Natural killer cell (primary cell): Measurements from ENCODE around the gene IFNG. TPM values are rescaled to one million over a fixed set of nuclear protein-coding genes. Genes with fewer than 3 reads are reported as not detected.

Experiments used
- ATAC-seq, 3 donors: fragments of 150-1000 bp in 2 of 3; fragments of 200-7000 bp in 1 of 3; cut with Tn5 transposase; 1 replicate in 1 of 3; 2 replicates in 2 of 3; pipeline ENCODE4 v1.10.0; 2021; ENCODE audit warnings: mild to moderate bottlenecking in 2 of 3, moderate library complexity in 2 of 3
- DNase-seq, 2 donors: peaks; one replicate each; pipeline versions ENCODE4 v3.0.0 to v3.0.0-alpha.2; 2013 to 2021; ENCODE audit warnings: mixed read lengths in 1 of 2
- H3K27ac ChIP-seq: one replicate; pipeline ENCODE4 v1.5.1; 2013; ENCODE audit warnings: mild to moderate bottlenecking, low read length
- H3K27me3 ChIP-seq: one replicate; pipeline ENCODE4 v1.6.1; 2013; ENCODE audit warnings: low read length; ENCODE audit not compliant: control insufficient read depth, insufficient read depth
- H3K36me3 ChIP-seq: one replicate; pipeline ENCODE4 v1.6.1; 2013; ENCODE audit warnings: low read length; ENCODE audit not compliant: control insufficient read depth, insufficient read depth
- H3K4me1 ChIP-seq: one replicate; pipeline ENCODE4 v1.6.1; 2013; ENCODE audit warnings: low read length; ENCODE audit not compliant: control insufficient read depth, insufficient read depth
- H3K4me3 ChIP-seq: one replicate; pipeline ENCODE4 v1.5.1; 2013; ENCODE audit warnings: low read length
- H3K9me3 ChIP-seq: one replicate; pipeline ENCODE4 v1.6.1; 2013; ENCODE audit warnings: low read length; ENCODE audit not compliant: control insufficient read depth, insufficient read depth
- H3K27ac Mint-ChIP-seq, 2 donors: one replicate each; pipeline ENCODE4 v1.8.0; 2022; ENCODE audit warnings: mild to moderate bottlenecking in 2 of 2, mixed read lengths in 2 of 2, moderate library complexity in 1 of 2
- H3K27me3 Mint-ChIP-seq, 2 donors: one replicate each; pipeline ENCODE4 v1.8.0; 2022; ENCODE audit warnings: low read depth in 2 of 2, mixed read lengths in 2 of 2
- H3K36me3 Mint-ChIP-seq: one replicate; pipeline ENCODE4 v1.8.0; 2022; ENCODE audit warnings: mixed read lengths
- H3K4me1 Mint-ChIP-seq, 2 donors: one replicate each; pipeline ENCODE4 v1.8.0; 2022; ENCODE audit warnings: mixed read lengths in 2 of 2
- H3K4me3 Mint-ChIP-seq: one replicate; pipeline ENCODE4 v1.8.0; 2022; ENCODE audit warnings: mild to moderate bottlenecking, moderate library complexity, mixed read lengths
- H3K9me3 Mint-ChIP-seq, 2 donors: one replicate each; pipeline ENCODE4 v1.8.0; 2022; ENCODE audit warnings: mixed read lengths in 2 of 2
- CTCF ChIP-seq: fragments of 200-600 bp; IDR thresholded peaks from one replicate; pipeline ENCODE4 v1.8.0; 2022; ENCODE audit warnings: antibody characterized with exemption
- WGBS: methylation state at CpG from one replicate; pipeline ENCODE4 v1.1.7; 2013; ENCODE audit warnings: missing lambda C conversion rate; ENCODE audit not compliant: insufficient coverage; 5-methylcytosine and 5-hydroxymethylcytosine counted together
- intact Hi-C: fragments of 100-400 bp; cut with micrococcal nuclease; formaldehyde crosslinking; loops from one replicate; pipeline ENCODE4 v1.14.2; 2022
- total RNA-seq, 4 donors: library from RNA; stranded (reverse); fragments of 120-200 nt in 1 of 4; gene quantifications; one replicate each; pipeline versions ENCODE4 v1.2.3 to v1.2.4, GENCODE V29; 2013 to 2022

Gene IFNG
- total RNA-seq, 3 donors from 2014 or later (not counting 1 experiment from before 2014, with no cell fraction given): 66.5 to 248 (median 124) TPM

- no peak for TF ChIP-seq CTCF
- H3K27ac ChIP-seq: no peak overlapping the region
- peaks cover 0 to 9% of the 10 kb centered on the region in 2 donors for H3K27me3 Mint-ChIP-seq
- no peak overlapping the region for H3K4me3 ChIP-seq
- H3K36me3 ChIP-seq: no peaks in the 10 kb centered on the region
- ATAC-seq (peak; percentile 44 to 57 (median 57)), DNase-seq (peak in 1 of 2 donors; percentile 35)
- H3K27ac Mint-ChIP-seq: peak overlapping the region in 1 of 2 donors; percentile 5
- no peaks in the 10 kb centered on the region for H3K9me3 ChIP-seq
- peaks cover 17 to 21% of the 10 kb centered on the region in 2 donors for H3K4me1 Mint-ChIP-seq
- peaks cover 9% of the 10 kb centered on the region for H3K4me1 ChIP-seq
- intact Hi-C loops: no loop called here
- H3K9me3 Mint-ChIP-seq: no peaks in the 10 kb centered on the region
- H3K4me3 Mint-ChIP-seq: peak overlapping the region; percentile 25
- no peaks in the 10 kb centered on the region for H3K27me3 ChIP-seq
- no peaks in the 10 kb centered on the region for H3K36me3 Mint-ChIP-seq
- 43% methylated on average over 2 of the region's 5 CpGs for WGBS
Measured at GRCh38 chr12:68203460-68203875, 43.9 kb upstream of the IFNG start.

GRCh38 chr12:68200854-68201253 is 41.3 kb upstream of the IFNG start:
- intact Hi-C loops: no loop called here

GRCh38 chr12:68199127-68199526 is 39.6 kb upstream of the IFNG start:
- Mint-ChIP-seq H3K36me3 (no peaks in the 10 kb centered on the region), H3K27ac (no peak overlapping the region), H3K9me3 (no peaks in the 10 kb centered on the region), H3K4me3 (no peak overlapping the region), H3K27me3 (peaks cover 0 to 7% of the 10 kb centered on the region in 2 donors), H3K4me1 (peaks cover 17 to 21% of the 10 kb centered on the region in 2 donors)
- intact Hi-C loops: no loop called here
- no peak overlapping the region for H3K27ac ChIP-seq
- no peaks in the 10 kb centered on the region for H3K9me3 ChIP-seq
- no peaks in the 10 kb centered on the region for H3K36me3 ChIP-seq
- peaks cover 9% of the 10 kb centered on the region for H3K4me1 ChIP-seq
- no peak overlapping the region for H3K4me3 ChIP-seq
- 100% methylated on average over 1 of the region's 1 CpG for WGBS
- ATAC-seq (no peak), DNase-seq (no peak)
- H3K27me3 ChIP-seq: no peaks in the 10 kb centered on the region
- TF ChIP-seq CTCF: no peak

More at GRCh38 chr12:68200854-68201253, 41.3 kb upstream of the IFNG start:
- no peak for TF ChIP-seq CTCF
- H3K9me3 Mint-ChIP-seq: no peaks in the 10 kb centered on the region
- H3K4me3 Mint-ChIP-seq: no peak overlapping the region
- Histone ChIP-seq H3K36me3 (no peaks in the 10 kb centered on the region), H3K27ac (no peak overlapping the region), H3K4me1 (peaks cover 9% of the 10 kb centered on the region), H3K4me3 (no peak overlapping the region), H3K27me3 (no peaks in the 10 kb centered on the region), H3K9me3 (no peaks in the 10 kb centered on the region)
- no peaks in the 10 kb centered on the region for H3K36me3 Mint-ChIP-seq
- WGBS: 48% methylated on average over 2 of the region's 2 CpGs
- ATAC-seq (no peak), DNase-seq (no peak)
- H3K4me1 Mint-ChIP-seq: peaks cover 17 to 21% of the 10 kb centered on the region in 2 donors
- H3K27me3 Mint-ChIP-seq: peaks cover 0 to 7% of the 10 kb centered on the region in 2 donors
- H3K27ac Mint-ChIP-seq: no peak overlapping the region

GRCh38 chr12:68198507-68199086 is 39.1 kb upstream of the IFNG start:
- Histone ChIP-seq H3K27me3 (no peaks in the 10 kb centered on the region), H3K36me3 (no peaks in the 10 kb centered on the region), H3K4me1 (peaks cover 9% of the 10 kb centered on the region), H3K4me3 (no peak overlapping the region), H3K9me3 (no peaks in the 10 kb centered on the region), H3K27ac (no peak overlapping the region)
- H3K27ac Mint-ChIP-seq: no peak overlapping the region
- H3K36me3 Mint-ChIP-seq: no peaks in the 10 kb centered on the region
- H3K27me3 Mint-ChIP-seq: peaks cover 0 to 7% of the 10 kb centered on the region in 2 donors
- peaks cover 16 to 20% of the 10 kb centered on the region in 2 donors for H3K4me1 Mint-ChIP-seq
- no peaks in the 10 kb centered on the region for H3K9me3 Mint-ChIP-seq
- intact Hi-C loops: no loop called here
- 83% methylated on average over 9 of the region's 12 CpGs for WGBS
- DNase-seq: peak in 1 of 2 donors; percentile 31
- no peak for TF ChIP-seq CTCF
- no peak for ATAC-seq
- no peak overlapping the region for H3K4me3 Mint-ChIP-seq
